Stimulated activated CD4-positive, alpha-beta T cell treated with anti-CD3 and anti-CD28 coated beads, Interleukin-4, amount 100 ng/mL, for 48 hours (primary cell): ENCODE results near the gene HYOU1.
A peak's percentile ranks its signal among the peaks of the same experiment; 100 is the strongest.
"Not testable (repeated sequence)": the region's sequence is repeated elsewhere in the genome, so short reads cannot be mapped to it uniquely, and the experiment has no call there.

ENCODE experiments used
- DNase-seq, 2 donors: peaks; one replicate each; pipeline ENCODE4 v3.0.0-alpha.2; 2020; ENCODE audit warnings: low read depth in 2 of 2

The HYOU1 gene

GRCh38 chr11:119021631-119022030 lies 35.4 kb downstream of the HYOU1 start:
- no peak for DNase-seq

GRCh38 chr11:119019996-119020395 lies 37.0 kb downstream of the HYOU1 start:
- no peak for DNase-seq

GRCh38 chr11:119018074-119018938 lies 38.7 kb downstream of the HYOU1 start, which contains the start of the genes RPS25 and TRAPPC4:
TSS of gene RPS25 (minus strand) at chr11:119018343. CDS start at chr11:119018284, 59 bp downstream.
TSS of gene TRAPPC4 (plus strand) at chr11:119018766. CDS start at chr11:119018796, 30 bp downstream.
- peak; percentile 87 to 95 for DNase-seq

GRCh38 chr11:119017377-119017776 lies 39.6 kb downstream of the HYOU1 start:
- DNase-seq: not testable (repeated sequence)

- DNase-seq: no peak
These were observed 40.6 kb downstream of the HYOU1 start for GRCh38 chr11:119016216-119017009.

- no peak for DNase-seq
These were observed 41.9 kb downstream of the HYOU1 start for GRCh38 chr11:119015054-119015611.

- no peak for DNase-seq
These were observed 42.6 kb downstream of the HYOU1 start for GRCh38 chr11:119014209-119014924.

- DNase-seq: no peak
These were observed 44.3 kb downstream of the HYOU1 start for GRCh38 chr11:119012629-119013170.

GRCh38 chr11:119011476-119012053 lies 45.4 kb downstream of the HYOU1 start:
- DNase-seq: no peak

- DNase-seq: no peak
These were observed 50.3 kb downstream of the HYOU1 start for GRCh38 chr11:119006656-119007055.

- no peak for DNase-seq
These were observed 56.1 kb downstream of the HYOU1 start for GRCh38 chr11:119000906-119001305.

- DNase-seq: no peak
These were observed 58.2 kb downstream of the HYOU1 start for GRCh38 chr11:118998822-118999221.

GRCh38 chr11:118998388-118998717 lies 58.7 kb downstream of the HYOU1 start:
- no peak for DNase-seq

GRCh38 chr11:118997627-118998387 lies 59.2 kb downstream of the HYOU1 start, which contains the start of gene CENATAC:
TSS of gene CENATAC (plus strand) at chr11:118998138. CDS start at chr11:118998198, 60 bp downstream.
- DNase-seq: peak; percentile 94 to 96

- DNase-seq: peak; percentile 18 to 37
These were observed 59.9 kb downstream of the HYOU1 start for GRCh38 chr11:118996926-118997626.
